GM10248 (cell line): Measurements from ENCODE around the gene NSMF.
"Not testable (repeated sequence)": the region's sequence is repeated elsewhere in the genome, so short reads cannot be mapped to it uniquely, and the experiment has no call there.

Source experiments
- CTCF ChIA-PET: fragments of 300-600 bp; sonication (Branson Sonifier 250); formaldehyde crosslinking; extraction: SDS; loops from one replicate; lab custom pipeline; 2021; ENCODE audit warnings: antibody characterized with exemption; lab: Yijun Ruan, JAX
- POLR2A ChIA-PET: fragments of 350-650 bp; sonication (Branson Sonifier 250); formaldehyde crosslinking; extraction: SDS; loops from one replicate; lab custom pipeline; 2020; ENCODE audit warnings: antibody characterized with exemption; lab: Yijun Ruan, JAX
- DNase-seq: peaks from one replicate; pipeline ENCODE4 v3.0.0; 2012; ENCODE audit errors: extremely low spot score
- CTCF ChIP-seq: IDR thresholded peaks from 2 replicates; pipeline ENCODE4 v1.5.1; 2012; ENCODE audit warnings: mild to moderate bottlenecking, low read depth; ENCODE audit errors: extremely low read depth, missing control alignments, control extremely low read depth

The NSMF gene

GRCh38 chr9:137476856-137477255, 17.7 kb upstream of the NSMF start:
- POLR2A ChIA-PET: no interaction called here
- no peak for TF ChIP-seq CTCF

GRCh38 chr9:137475666-137476065, 16.5 kb upstream of the NSMF start:
- POLR2A ChIA-PET: no interaction called here
- no peak for DNase-seq
- TF ChIP-seq CTCF: no peak
- CTCF ChIA-PET: no interaction called here

More at GRCh38 chr9:137476856-137477255, 17.7 kb upstream of the NSMF start:
- CTCF ChIA-PET: no interaction called here
- DNase-seq: no peak

DNA sequence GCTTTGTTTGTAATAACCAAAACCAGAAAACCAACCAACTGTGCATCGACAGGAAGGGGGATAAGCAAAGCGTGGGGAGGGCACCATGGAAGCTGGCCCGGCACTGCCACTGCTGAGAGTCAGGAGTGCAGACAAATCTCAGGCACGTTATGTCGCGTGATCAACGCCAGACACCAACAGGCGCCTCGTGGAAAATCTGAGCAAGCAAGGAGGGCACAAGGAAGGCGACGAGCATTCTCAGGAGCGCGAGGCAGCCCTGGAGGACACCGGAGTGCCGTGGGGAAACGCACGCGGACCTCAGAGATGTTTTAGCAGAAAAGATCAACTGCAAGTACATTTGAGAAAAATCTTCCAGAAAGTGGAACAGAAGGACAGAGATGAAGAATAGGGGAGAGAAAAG, 15.1 kb upstream of the NSMF start:
- no peak for TF ChIP-seq CTCF
- no peak for DNase-seq
- CTCF ChIA-PET: interaction anchor here (1.3 kb wide), 1 partner anchor 13 kb away, joined by 3 read pairs; no protein-coding TSS in a partner anchor
- POLR2A ChIA-PET: no interaction called here

DNA sequence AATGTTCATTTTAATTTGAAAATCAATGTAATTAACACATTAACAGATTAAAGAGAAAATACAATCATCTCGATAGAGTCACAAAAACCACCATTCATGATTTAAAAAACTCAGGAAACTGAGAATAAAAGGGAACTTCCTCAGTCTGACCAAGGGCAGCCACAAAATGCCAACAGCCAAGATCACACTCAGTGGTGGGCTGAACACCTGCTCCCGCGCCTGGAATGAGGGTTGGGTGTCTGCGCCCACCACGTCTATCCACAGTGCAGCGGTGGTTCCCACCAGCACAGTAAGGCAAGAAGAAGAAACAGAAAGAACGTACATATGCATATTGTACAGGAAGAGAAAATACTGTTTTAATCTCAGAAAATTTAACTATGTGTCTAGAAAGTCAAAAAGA, 11.7 kb upstream of the NSMF start:
- CTCF ChIA-PET: interaction anchor here (1.2 kb wide), 1 partner anchor 47 kb away, joined by 5 read pairs; the partner anchor contains the start of genes EXD3 and NOXA1
- POLR2A ChIA-PET: no interaction called here
- TF ChIP-seq CTCF: no peak
- DNase-seq: no peak

GRCh38 chr9:137467896-137468295, 8.8 kb upstream of the NSMF start:
- TF ChIP-seq CTCF: no peak
- no peak for DNase-seq
- POLR2A ChIA-PET: no interaction called here
- CTCF ChIA-PET: interaction anchor here (1.1 kb wide), 1 partner anchor 11 kb away, joined by 3 read pairs; no protein-coding TSS in a partner anchor

GRCh38 chr9:137467161-137467581, 8.0 kb upstream of the NSMF start:
- no peak for TF ChIP-seq CTCF
- ChIA-PET CTCF (no interaction called here), POLR2A (no interaction called here)
- DNase-seq: no peak

DNA sequence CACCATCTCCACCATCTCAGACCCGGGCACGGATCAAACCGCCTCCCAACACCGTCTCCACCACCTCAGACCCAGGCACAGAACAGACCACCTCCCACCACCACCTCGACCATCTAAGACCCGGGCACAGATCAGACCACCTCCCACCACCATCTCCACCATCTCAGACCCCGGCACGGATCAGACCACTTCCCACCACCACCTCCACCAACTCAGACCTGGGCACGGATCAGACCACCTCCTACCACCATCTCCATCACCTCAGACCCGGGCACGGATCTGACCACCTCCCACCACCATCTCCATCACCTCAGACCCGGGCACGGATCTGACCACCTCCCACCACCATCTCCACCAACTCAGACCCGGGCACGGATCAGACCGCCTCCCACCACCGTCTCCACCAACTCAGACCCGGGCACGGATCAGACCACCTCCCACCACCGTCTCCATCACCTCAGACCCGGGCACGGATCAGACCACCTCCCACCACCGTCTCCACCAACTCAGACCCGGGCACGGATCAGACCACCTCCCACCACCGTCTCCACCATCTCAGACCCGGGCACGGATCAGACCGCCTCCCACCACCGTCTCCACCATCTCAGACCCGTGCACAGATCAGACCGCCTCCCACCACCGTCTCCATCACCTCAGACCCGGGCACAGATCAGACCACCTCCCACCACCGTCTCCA, 7.4 kb upstream of the NSMF start:
- DNase-seq, POLR2A ChIA-PET, CTCF ChIA-PET: not testable (repeated sequence)
